GM21367 (cell line): ENCODE results near the gene NBAS.
A peak's percentile ranks its signal among the peaks of the same experiment; 100 is the strongest.

Experiments
- ATAC-seq: cut with Tn5 transposase; IDR thresholded peaks from one replicate; pipeline ENCODE4 v1.9.1; 2021; ENCODE audit not compliant: unreplicated experiment

Gene NBAS

GRCh38 chr2:15149063-15149462 lies 412.1 kb downstream of the NBAS start:
- no peak for ATAC-seq

GRCh38 chr2:15147591-15147990 lies 413.5 kb downstream of the NBAS start:
- no peak for ATAC-seq

GRCh38 chr2:15146960-15147359 lies 414.2 kb downstream of the NBAS start:
- ATAC-seq = no peak

- no peak for ATAC-seq
These were observed 415.2 kb downstream of the NBAS start for GRCh38 chr2:15145919-15146318.

DNA sequence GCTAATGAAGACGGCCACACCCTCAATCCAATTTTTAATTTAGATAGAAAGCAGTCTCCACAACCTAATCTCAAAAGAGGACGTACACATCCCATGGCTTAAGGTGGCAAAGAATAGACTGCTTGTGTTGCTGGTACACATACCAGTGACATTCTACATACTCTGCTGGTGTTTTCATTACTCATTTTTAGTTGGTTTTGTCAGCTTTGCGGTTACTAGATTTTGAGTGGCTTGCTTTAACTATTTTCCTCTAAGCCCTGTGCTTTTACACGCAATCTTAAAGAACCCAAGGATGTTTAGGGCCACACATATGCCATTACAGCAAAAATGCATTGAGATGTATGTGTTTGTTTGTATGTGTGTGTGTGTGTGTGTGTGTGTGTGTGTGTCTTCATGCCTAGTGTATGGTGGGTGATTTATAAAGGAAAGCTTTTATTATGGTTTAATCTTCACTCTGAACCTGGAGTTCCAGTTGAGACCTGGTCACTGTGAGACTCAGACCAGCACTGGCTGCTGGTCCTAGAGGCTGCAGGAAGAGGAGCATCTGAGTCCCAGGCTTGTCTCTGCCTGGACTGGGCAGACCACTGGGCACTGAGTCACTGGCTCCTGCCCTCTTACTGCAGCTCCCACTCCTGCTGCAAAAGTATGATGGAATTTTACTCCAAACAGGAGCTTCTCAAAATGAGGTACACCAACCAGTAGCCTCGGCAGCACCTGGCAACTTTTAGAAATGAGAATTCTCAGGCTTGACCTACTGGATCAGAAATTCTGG lies 415.9 kb downstream of the NBAS start:
- ATAC-seq = no peak

DNA sequence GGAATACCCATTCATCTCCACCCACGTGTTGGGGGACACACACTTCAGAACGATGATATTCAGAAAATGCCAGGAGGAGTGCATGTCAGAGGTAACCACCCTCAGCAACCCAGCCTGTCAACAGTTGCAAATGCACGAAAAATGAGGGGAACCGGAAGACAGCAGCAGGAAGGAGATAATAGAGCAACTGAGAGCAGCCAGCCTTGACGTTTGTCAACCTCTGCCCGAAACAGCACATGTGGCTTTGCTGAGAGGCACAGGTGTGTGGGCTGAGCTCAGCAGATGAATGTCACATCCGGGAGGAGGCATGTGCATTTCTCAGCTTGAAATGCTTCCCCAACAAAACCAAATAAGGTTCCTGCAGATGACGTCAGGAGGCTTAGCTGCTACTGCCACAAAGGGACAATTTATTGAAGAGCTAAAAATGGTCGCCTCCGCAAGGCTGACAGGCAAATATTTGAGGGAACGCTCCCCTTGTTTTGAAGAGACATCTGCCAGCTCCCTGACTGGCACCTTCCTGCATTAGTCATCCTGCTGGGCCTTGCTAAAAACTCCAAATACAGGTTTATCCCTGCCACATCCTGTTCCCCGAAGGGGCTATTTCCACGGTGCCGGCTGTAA lies 419.0 kb downstream of the NBAS start:
- ATAC-seq = peak; percentile 100

- ATAC-seq = no peak
These were observed 419.9 kb downstream of the NBAS start for GRCh38 chr2:15141211-15141610.

- ATAC-seq = no peak
These were observed 424.5 kb downstream of the NBAS start for GRCh38 chr2:15136639-15137038.

DNA sequence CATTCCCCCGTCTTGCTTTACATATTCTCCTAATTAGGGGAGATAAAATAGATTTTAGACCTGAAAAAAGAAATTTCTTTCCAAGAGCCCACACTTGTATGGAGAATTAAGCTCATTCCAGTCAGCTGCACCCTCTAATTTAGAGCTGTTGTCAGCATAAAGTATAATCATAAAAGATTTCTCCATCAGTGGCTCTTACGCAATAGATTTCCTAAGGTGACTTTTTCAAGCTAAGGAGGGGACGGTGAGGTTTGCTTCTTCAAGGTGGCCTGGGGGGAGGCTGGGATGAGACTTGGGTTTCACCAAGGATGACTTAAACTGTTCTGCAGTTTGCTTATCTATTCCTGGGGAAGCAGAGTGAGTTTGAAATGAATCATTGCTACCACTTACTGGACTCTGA lies 426.2 kb downstream of the NBAS start:
- no peak for ATAC-seq

- no peak for ATAC-seq
These were observed 427.7 kb downstream of the NBAS start for GRCh38 chr2:15133461-15133860.

GRCh38 chr2:15128846-15129245 lies 432.3 kb downstream of the NBAS start:
- ATAC-seq = no peak

GRCh38 chr2:15127876-15128275 lies 433.3 kb downstream of the NBAS start:
- no peak for ATAC-seq

GRCh38 chr2:15127301-15127700 lies 433.8 kb downstream of the NBAS start:
- ATAC-seq = no peak

DNA sequence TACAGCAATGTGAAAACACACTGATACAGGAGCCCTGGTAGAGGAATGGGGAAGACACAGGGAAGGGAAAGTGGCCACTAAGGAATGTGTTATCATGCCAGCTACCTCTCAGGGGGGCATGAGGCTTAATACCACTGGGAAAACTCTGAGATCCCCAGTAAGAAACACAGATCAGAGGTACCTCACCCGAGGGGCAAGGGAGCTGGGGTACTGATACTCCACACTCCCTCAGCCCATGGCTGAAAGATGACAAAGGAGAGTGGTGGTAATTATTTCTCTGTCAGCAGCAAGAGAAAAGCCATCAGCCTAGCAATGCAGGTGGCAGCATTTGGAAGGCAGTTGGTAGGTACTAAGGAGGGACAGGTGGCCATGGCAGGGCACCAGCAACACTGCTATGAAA lies 434.8 kb downstream of the NBAS start:
- ATAC-seq = no peak

DNA sequence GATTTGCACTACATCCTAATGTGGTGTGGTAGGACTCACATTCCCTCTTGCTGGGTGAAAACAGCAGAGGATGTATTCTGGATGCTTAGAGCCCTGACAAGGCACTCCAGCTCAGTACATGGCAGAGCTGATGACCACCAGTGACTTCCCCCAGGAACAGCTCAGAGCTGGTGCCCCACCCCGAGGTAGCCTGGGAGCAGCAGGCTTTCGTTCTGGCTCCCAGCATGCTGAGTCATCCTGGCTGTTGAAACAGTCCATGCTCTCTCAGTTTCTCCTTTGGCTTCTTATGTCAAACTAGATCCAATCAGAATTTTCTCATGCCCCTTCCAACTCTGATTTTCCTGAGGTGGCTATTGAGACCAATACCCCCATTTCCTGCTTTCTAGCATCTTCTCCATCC lies 438.2 kb downstream of the NBAS start:
- ATAC-seq = no peak

DNA sequence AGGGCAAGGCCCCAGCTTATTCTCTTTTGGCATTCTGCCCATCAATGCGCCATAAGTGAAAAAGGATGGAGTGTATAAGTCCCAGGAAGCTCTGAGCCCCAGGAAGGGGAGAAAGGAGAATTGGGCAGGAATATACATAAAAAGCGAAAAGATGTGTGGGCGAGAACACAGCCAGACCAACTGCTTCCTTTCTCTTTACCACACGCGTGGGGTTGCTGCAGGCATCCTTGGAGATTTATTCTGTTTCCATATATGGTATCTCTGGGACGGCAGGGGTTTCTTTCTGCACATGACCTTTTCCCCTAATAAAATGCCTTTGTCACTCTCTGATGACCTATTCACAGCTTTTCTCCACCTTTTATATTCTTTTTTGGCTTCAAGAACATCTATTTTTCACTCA lies 440.5 kb downstream of the NBAS start:
- ATAC-seq = no peak

DNA sequence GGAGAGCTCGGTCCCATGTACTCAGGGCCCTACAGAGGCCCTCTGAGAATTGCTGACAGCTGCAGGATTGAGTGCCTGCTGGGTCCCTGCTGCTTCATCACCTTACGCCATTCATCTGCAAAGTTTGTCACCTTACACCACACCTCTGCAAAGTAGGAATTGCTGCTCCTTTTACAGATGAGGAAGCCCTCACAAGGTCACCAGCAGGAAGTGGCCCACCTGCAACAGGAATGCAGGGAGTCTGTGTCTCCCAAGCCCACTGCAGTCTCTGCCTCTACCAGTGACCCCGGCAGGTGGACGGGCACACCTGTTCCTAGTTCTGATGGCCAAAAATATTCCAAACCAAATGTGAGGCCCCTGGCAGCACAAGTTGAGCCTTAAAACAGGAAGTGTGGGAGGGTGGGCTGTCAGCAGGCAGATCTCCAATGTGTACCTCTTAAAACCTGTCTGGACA lies 441.4 kb downstream of the NBAS start:
- ATAC-seq = no peak

GRCh38 chr2:15117409-15118050 lies 443.6 kb downstream of the NBAS start:
- no peak for ATAC-seq
